Effector memory CD8-positive, alpha-beta T cell (primary cell): ENCODE results near the gene KCNAB3.

Experiments
- ATAC-seq: fragments of 150-1000 bp; cut with Tn5 transposase; replicated peaks from 2 replicates; pipeline ENCODE4 v1.10.0; 2021; ENCODE audit warnings: mild to moderate bottlenecking, moderate library complexity
- DNase-seq, 3 experiments: peaks; one replicate each; pipeline ENCODE4 v3.0.0; 2021
- H3K27ac Mint-ChIP-seq, 2 donors: one replicate each; pipeline ENCODE4 v1.8.0; 2022; ENCODE audit warnings: mild to moderate bottlenecking in 2 of 2, mixed read lengths in 2 of 2, moderate library complexity in 2 of 2
- H3K27me3 Mint-ChIP-seq, 2 donors: one replicate each; pipeline ENCODE4 v1.8.0; 2022; ENCODE audit warnings: mixed read lengths in 2 of 2
- H3K36me3 Mint-ChIP-seq: one replicate; pipeline ENCODE4 v1.8.0; 2022; ENCODE audit warnings: mild to moderate bottlenecking, moderate library complexity, mixed read lengths; ENCODE audit not compliant: insufficient read depth
- H3K4me1 Mint-ChIP-seq, 2 donors: one replicate each; pipeline ENCODE4 v1.8.0; 2022; ENCODE audit warnings: low read depth in 2 of 2, mixed read lengths in 2 of 2
- H3K4me3 Mint-ChIP-seq, 2 donors: one replicate each; pipeline ENCODE4 v1.8.0; 2022; ENCODE audit warnings: mild to moderate bottlenecking in 2 of 2, mixed read lengths in 2 of 2, moderate library complexity in 2 of 2
- H3K9me3 Mint-ChIP-seq, 2 donors: one replicate each; pipeline ENCODE4 v1.8.0; 2022; ENCODE audit warnings: mixed read lengths in 2 of 2
- total RNA-seq, 9 experiments: gene quantifications; one replicate each; lab custom pipeline; 2026; lab: John Stamatoyannopoulos, UW

KCNAB3 gene
- 4.6 to 11.9 (median 10.1) reads per million in 9 experiments for total RNA-seq

- H3K36me3 Mint-ChIP-seq = peaks cover 7% of the 10 kb centered on the region
- H3K27me3 Mint-ChIP-seq = no peaks in the 10 kb centered on the region
- ATAC-seq (peak; percentile 21), DNase-seq (peak; percentile 19 to 57 (median 51))
- peak within 1 kb of the TSS; percentile 15 to 49 for H3K27ac Mint-ChIP-seq
- no peaks in the 10 kb centered on the region for H3K9me3 Mint-ChIP-seq
- H3K4me3 Mint-ChIP-seq = peak within 1 kb of the TSS; percentile 87 to 88
- peaks cover 39% of the 10 kb centered on the region in 2 donors for H3K4me1 Mint-ChIP-seq
These were observed at the start of gene KCNAB3 for GRCh38 chr17:7929158-7930023. KCNAB3 (minus strand) TSS chr17:7929856; CDS start chr17:7929435, 421 bp downstream.

- Mint-ChIP-seq H3K27me3 (peaks cover 35 to 50% of the 10 kb centered on the region in 2 donors), H3K9me3 (peaks cover 3 to 8% of the 10 kb centered on the region in 2 donors), H3K4me1 (no peaks in the 10 kb centered on the region), H3K36me3 (no peaks in the 10 kb centered on the region), H3K27ac (no peak overlapping the region), H3K4me3 (no peak overlapping the region)
- no peak for ATAC-seq
- DNase-seq = no peak
These were observed 48.1 kb upstream of the KCNAB3 start for GRCh38 chr17:7977805-7978204.

- peaks cover 3 to 8% of the 10 kb centered on the region in 2 donors for H3K9me3 Mint-ChIP-seq
- H3K27me3 Mint-ChIP-seq = peaks cover 36 to 45% of the 10 kb centered on the region in 2 donors
- no peak overlapping the region for H3K4me3 Mint-ChIP-seq
- no peak overlapping the region for H3K27ac Mint-ChIP-seq
- H3K36me3 Mint-ChIP-seq = no peaks in the 10 kb centered on the region
- ATAC-seq (no peak), DNase-seq (no peak)
- H3K4me1 Mint-ChIP-seq = no peaks in the 10 kb centered on the region
These were observed 47.4 kb upstream of the KCNAB3 start for GRCh38 chr17:7977039-7977438.

GRCh38 chr17:7974638-7975131 lies 45.0 kb upstream of the KCNAB3 start:
- Mint-ChIP-seq H3K4me3 (no peak overlapping the region), H3K27ac (no peak overlapping the region), H3K9me3 (peaks cover 3 to 8% of the 10 kb centered on the region in 2 donors), H3K4me1 (no peaks in the 10 kb centered on the region), H3K36me3 (no peaks in the 10 kb centered on the region), H3K27me3 (peaks cover 33 to 37% of the 10 kb centered on the region in 2 donors)
- no peak for DNase-seq
- no peak for ATAC-seq

GRCh38 chr17:7972131-7972785 lies 42.6 kb upstream of the KCNAB3 start:
- ATAC-seq (no peak), DNase-seq (no peak)
- Mint-ChIP-seq H3K27me3 (peaks cover 22 to 27% of the 10 kb centered on the region in 2 donors), H3K4me3 (no peak overlapping the region), H3K4me1 (no peaks in the 10 kb centered on the region), H3K27ac (no peak overlapping the region), H3K36me3 (no peaks in the 10 kb centered on the region), H3K9me3 (peaks cover 3 to 8% of the 10 kb centered on the region in 2 donors)

- DNase-seq = no peak
- no peak overlapping the region for H3K27ac Mint-ChIP-seq
- H3K27me3 Mint-ChIP-seq = peaks cover 16 to 23% of the 10 kb centered on the region in 2 donors
- no peak for ATAC-seq
- peaks cover 3 to 8% of the 10 kb centered on the region in 2 donors for H3K9me3 Mint-ChIP-seq
- H3K4me3 Mint-ChIP-seq = no peak overlapping the region
- H3K36me3 Mint-ChIP-seq = no peaks in the 10 kb centered on the region
- H3K4me1 Mint-ChIP-seq = no peaks in the 10 kb centered on the region
These were observed 42.0 kb upstream of the KCNAB3 start for GRCh38 chr17:7971651-7972050.

GRCh38 chr17:7969433-7969832 lies 39.8 kb upstream of the KCNAB3 start:
- H3K4me3 Mint-ChIP-seq = no peak overlapping the region
- DNase-seq (no peak), ATAC-seq (no peak)
- peaks cover 2 to 3% of the 10 kb centered on the region in 2 donors for H3K9me3 Mint-ChIP-seq
- no peaks in the 10 kb centered on the region for H3K36me3 Mint-ChIP-seq
- H3K4me1 Mint-ChIP-seq = no peaks in the 10 kb centered on the region
- no peak overlapping the region for H3K27ac Mint-ChIP-seq
- peaks cover 12 to 16% of the 10 kb centered on the region in 2 donors for H3K27me3 Mint-ChIP-seq

- Mint-ChIP-seq H3K9me3 (no peaks in the 10 kb centered on the region), H3K4me3 (no peak overlapping the region), H3K27ac (no peak overlapping the region), H3K27me3 (peaks cover 9 to 12% of the 10 kb centered on the region in 2 donors), H3K36me3 (no peaks in the 10 kb centered on the region), H3K4me1 (no peaks in the 10 kb centered on the region)
- ATAC-seq (no peak), DNase-seq (no peak)
These were observed 38.1 kb upstream of the KCNAB3 start for GRCh38 chr17:7967751-7968150.

- no peak overlapping the region for H3K4me3 Mint-ChIP-seq
- H3K9me3 Mint-ChIP-seq = no peaks in the 10 kb centered on the region
- ATAC-seq (no peak), DNase-seq (no peak)
- H3K27ac Mint-ChIP-seq = no peak overlapping the region
- H3K36me3 Mint-ChIP-seq = no peaks in the 10 kb centered on the region
- H3K27me3 Mint-ChIP-seq = peaks cover 7 to 24% of the 10 kb centered on the region in 2 donors
- no peaks in the 10 kb centered on the region for H3K4me1 Mint-ChIP-seq
These were observed 31.8 kb upstream of the KCNAB3 start for GRCh38 chr17:7961421-7961820.

- Mint-ChIP-seq H3K4me1 (no peaks in the 10 kb centered on the region), H3K36me3 (no peaks in the 10 kb centered on the region), H3K9me3 (no peaks in the 10 kb centered on the region), H3K27ac (no peak overlapping the region), H3K27me3 (peaks cover 7 to 24% of the 10 kb centered on the region in 2 donors), H3K4me3 (no peak overlapping the region)
- ATAC-seq (no peak), DNase-seq (no peak)
These were observed 30.0 kb upstream of the KCNAB3 start for GRCh38 chr17:7959503-7960253.

- Mint-ChIP-seq H3K27me3 (peaks cover 7 to 16% of the 10 kb centered on the region in 2 donors), H3K27ac (no peak overlapping the region), H3K4me3 (no peak overlapping the region), H3K36me3 (no peaks in the 10 kb centered on the region), H3K9me3 (no peaks in the 10 kb centered on the region), H3K4me1 (peaks cover 2% of the 10 kb centered on the region in 2 donors)
- ATAC-seq (no peak), DNase-seq (no peak)
These were observed 26.7 kb upstream of the KCNAB3 start for GRCh38 chr17:7956228-7956965.

- H3K36me3 Mint-ChIP-seq = no peaks in the 10 kb centered on the region
- peak; percentile 16 for ATAC-seq
- no peak for DNase-seq
- no peaks in the 10 kb centered on the region for H3K9me3 Mint-ChIP-seq
- no peak overlapping the region for H3K27ac Mint-ChIP-seq
- no peak overlapping the region for H3K4me3 Mint-ChIP-seq
- peaks cover 4 to 8% of the 10 kb centered on the region in 2 donors for H3K27me3 Mint-ChIP-seq
- H3K4me1 Mint-ChIP-seq = peaks cover 4 to 5% of the 10 kb centered on the region in 2 donors
These were observed 26.0 kb upstream of the KCNAB3 start for GRCh38 chr17:7955414-7956227.
